ENCODE measurements around the gene CTRB1.

- no peak for TF ChIP-seq TARDBP (IDR thresholded peaks at IDR 0.05)
- no peak for TF ChIP-seq FOXM1 (IDR thresholded peaks at IDR 0.05; ENCODE audit: borderline replicate concordance)
- TF ChIP-seq SUZ12 (IDR thresholded peaks at IDR 0.05), result no peak
- TF ChIP-seq SP1 (IDR thresholded peaks at IDR 0.05), result no peak
- TF ChIP-seq BHLHE40 (IDR thresholded peaks at IDR 0.05; ENCODE audit: borderline replicate concordance), result no peak
- TF ChIP-seq PKNOX1 (IDR thresholded peaks at IDR 0.05), result no peak
- TF ChIP-seq CTBP1 (IDR thresholded peaks at IDR 0.05; ENCODE audit: borderline replicate concordance), result no peak
- TF ChIP-seq LEF1 (IDR thresholded peaks at IDR 0.05; ENCODE audit: borderline replicate concordance), result no peak
- no peak for TF ChIP-seq ZNF384 (IDR thresholded peaks at IDR 0.05)
- TF ChIP-seq ELF4 (IDR thresholded peaks at IDR 0.05), result no peak
These were observed 14.8 kb downstream of the CTRB1 start for GRCh38 chr16:75233611-75233938.

Data from HEK293T (cell line).